Activated T-cell treated with anti-CD3 and anti-CD28 coated beads, Interleukin-2, amount 50 U/mL, for 1 hour (primary cell): ENCODE measurements around the gene ERCC2.
"Not testable (repeated sequence)": the region's sequence is repeated elsewhere in the genome, so short reads cannot be mapped to it uniquely, and the experiment has no call there.

Experiments
- DNase-seq: peaks from one replicate; pipeline ENCODE4 v3.0.0-alpha.2; 2020

The ERCC2 gene

GRCh38 chr19:45370410-45371204 is at the start of gene ERCC2:
TSS of gene ERCC2 (minus strand) at chr19:45370573. CDS start at chr19:45370540, 33 bp downstream.
- DNase-seq: peak; percentile 100

GRCh38 chr19:45419895-45420294 is 49.5 kb upstream of the ERCC2 start:
- DNase-seq: no peak

DNA sequence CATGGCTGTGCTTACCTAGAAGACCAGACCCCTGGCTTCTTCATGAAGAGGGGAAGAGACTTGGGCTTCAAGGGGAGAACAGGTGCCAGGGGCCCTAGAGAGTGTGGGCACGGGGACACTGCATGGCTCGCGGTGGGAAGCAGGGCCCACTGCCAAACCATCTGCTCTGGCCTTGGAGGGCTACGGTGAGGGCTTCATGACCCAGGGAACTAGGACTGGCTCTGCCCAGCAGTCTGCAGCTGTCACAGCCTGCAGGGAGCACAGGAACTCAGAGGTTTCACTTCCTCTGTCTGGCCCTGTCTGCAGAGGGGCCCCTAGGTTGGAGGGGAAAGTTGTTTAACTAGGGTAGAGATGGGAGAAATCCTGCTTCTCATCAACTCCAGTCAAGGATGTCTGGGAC is 49.0 kb upstream of the ERCC2 start:
- DNase-seq: no peak

DNA sequence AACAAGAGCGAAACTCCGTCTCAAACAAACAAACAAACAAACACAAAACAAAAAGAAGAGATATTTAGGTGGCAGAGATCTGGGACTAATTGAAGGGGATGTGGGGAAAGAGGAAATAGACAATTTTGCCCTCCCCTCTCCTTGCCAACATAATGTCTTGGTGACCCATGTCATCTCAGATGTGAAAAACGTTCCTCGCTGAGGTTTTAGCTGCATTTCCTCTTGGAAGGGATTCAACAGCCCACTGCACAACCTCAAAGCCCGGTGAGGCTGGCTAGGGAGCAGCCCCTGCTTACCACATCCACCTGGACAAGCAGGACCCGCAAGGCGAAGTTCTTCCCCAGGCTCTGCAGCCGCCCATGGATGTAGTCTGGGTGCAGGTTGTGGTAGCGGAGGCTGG is 48.4 kb upstream of the ERCC2 start:
- DNase-seq: no peak

DNA sequence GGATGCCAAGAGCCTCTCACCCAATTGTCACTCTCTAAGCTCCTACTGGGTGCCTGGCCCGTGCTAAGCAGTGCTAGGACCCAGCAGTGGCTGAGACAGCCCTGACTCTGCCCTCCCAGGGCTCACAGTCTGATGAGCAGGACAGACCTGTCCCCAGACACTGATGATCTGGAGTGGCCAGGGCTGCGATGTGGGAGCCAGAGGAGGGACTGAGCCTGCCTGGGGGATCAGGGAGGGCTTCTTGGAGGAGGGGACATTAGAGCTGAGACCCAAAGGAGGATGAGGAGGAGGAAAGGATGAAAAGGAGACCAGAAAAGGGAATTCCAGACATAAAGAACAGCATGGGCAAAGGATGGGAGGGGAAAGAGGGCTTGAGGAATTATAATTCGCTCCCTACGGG is 46.8 kb upstream of the ERCC2 start:
- no peak for DNase-seq

DNA sequence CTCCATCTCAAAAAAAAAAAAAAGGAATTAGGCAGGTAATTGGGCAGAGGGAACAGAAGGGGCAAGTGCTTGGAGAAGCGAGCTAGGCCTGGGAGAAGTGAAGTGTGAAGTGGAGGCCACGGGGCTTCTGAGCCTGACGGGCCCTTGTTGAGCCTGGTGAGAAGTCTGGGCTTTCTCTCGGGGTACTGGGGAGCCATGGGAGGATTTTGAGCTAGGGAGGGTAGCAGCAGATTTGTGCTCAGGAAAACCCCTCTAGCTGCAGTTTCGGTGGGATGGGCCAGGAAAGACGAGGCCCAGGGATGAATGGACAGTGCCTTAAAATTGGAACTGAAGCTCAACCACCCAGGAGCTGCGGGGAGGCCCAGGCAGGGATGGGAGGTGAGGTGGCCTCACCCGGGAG is 44.1 kb upstream of the ERCC2 start:
- no peak for DNase-seq

DNA sequence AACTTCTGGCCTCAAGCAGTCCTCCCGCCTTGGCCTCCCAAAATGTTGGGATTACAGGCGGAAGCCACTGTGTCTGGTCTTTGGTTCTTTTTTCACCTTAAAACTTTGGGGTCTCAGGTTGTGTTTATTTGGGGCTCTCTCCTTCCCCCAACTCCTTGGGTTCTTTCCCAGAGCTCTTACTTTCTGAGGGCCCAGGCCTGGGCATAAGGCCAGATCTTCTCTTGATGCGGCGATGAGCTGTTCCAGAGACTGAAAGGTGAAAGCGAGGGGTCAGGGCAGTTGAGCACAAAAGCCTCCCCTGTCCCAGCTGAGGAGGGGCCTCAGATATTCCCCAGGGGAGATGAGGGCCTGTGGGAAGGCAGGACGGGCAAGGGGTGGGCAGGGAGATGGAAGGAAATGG is 43.1 kb upstream of the ERCC2 start:
- DNase-seq: no peak

GRCh38 chr19:45410330-45410729 is 40.0 kb upstream of the ERCC2 start:
- DNase-seq: not testable (repeated sequence)

DNA sequence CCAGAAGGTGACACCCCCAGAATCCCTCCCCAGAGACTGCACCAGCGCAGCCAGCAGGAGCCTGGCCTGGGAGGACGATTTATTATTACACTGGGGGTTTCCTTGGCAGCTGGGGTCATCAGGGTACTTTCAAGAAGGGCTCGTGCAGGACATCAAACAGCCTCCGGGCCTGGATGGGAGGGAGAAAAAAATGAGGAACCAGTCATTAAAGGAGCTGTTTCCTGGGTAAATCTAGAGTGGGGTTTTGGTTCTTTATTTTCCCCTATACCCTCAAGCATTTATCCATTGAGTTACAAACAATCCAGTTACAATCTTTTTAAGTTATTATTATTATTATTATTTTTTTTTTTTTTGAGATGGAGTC is 39.2 kb upstream of the ERCC2 start:
- DNase-seq: no peak

- DNase-seq: no peak
These were observed 38.6 kb upstream of the ERCC2 start for GRCh38 chr19:45408830-45409556.

DNA sequence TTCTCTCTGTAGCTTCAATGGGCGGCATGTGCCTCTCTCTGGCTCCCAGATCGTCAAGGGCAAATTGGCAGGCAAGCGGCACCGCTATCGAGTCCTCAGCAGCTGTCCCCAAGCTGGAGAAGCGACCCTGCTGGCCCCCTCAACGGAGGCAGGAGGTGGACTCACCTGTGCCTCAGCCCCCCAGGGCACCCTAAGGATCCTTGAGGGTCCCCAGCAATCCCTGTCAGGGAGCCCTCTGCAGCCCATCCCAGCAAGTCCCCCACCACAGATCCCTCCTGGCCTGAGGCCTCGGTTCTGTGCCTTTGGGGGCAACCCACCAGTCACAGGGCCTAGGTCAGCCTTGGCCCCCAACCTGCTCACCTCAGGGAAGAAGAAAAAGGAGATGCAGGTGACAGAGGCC is 37.7 kb upstream of the ERCC2 start:
- DNase-seq: no peak

- DNase-seq: not testable (repeated sequence)
These were observed 37.2 kb upstream of the ERCC2 start for GRCh38 chr19:45407585-45407984.

DNA sequence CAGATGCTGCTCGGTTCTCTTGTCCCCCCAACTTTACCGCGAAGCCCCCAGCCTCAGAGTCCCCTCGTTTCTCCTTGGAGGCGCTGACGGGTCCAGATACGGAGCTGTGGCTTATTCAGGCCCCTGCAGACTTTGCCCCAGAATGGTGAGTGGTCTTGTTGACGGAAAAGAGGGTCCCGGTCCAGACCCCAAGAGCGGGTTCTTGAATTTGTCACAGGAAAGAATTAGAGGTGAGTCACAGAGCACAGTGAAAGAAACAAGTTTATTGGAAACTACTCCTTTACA is 36.7 kb upstream of the ERCC2 start:
- DNase-seq: no peak

- peak; percentile 80 for DNase-seq
These were observed 36.1 kb upstream of the ERCC2 start, which contains the start of gene POLR1G for GRCh38 chr19:45406226-45407090. TSS of gene POLR1G (plus strand) at chr19:45406644. CDS start at chr19:45406697, 53 bp downstream.

DNA sequence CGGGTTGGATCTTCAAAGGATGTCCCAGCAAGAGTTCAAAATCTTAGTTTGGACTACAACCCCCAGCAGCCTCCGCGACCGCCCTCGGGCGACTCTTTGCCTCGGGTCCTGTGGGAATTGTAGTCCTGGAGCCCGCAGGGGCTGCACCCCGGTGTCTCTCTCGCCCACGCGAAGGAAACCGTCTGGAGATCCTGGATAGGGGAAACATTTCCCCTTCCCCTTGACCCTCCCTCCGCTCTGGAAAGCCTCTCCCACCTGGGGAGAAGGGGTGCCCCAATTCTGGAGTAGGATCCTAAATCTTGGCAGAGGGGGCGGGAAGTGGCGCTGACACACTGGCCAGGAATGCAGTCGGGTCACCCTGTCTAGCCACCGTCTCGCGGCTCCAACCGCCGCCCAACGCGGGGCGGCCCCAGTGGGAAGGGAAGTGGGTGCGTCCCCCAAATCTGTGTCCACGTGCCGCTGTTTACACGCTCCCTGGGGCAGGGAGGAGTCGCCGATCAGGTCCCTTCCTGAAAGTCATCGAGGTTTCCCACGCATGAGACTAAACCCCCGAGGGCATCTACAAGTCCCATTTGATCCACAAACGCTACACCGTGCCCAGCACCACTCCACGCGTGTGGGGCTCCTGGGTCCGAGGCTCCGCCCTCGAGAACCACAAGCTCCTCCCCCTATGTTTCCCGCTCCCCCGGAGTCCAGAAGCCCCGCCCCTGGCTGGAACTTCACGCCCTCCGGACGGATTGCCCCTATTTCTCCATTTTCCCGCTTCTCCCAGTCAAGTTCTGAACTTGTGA is 35.3 kb upstream of the ERCC2 start:
- DNase-seq: peak; percentile 82

- peak; percentile 54 for DNase-seq
These were observed 34.4 kb upstream of the ERCC2 start, which contains the start of gene PPP1R13L for GRCh38 chr19:45404557-45405434. TSS of gene PPP1R13L (minus strand) at chr19:45405069. CDS start at chr19:45398318, 6,751 bp downstream.

- DNase-seq: peak; percentile 70
These were observed 33.6 kb upstream of the ERCC2 start for GRCh38 chr19:45403781-45404556.

DNA sequence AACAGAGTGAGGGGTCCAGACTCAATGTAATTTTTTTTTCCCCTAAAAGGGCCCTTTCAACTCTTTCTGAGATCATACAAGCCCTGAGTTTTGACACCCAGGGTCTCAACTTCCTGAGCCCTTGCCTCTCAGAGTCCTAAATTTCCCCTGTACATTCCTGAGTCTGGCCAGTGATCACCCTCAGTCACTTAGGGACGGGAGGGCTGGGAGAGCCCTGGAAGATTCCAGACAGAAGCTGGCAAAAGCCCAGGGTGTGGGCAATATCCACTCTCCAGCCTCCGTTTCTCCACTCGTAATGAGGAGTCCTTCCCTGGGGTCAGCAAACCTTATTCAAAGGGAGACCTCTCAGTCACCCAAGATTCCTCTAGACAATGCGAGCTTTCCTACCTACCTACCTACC is 32.9 kb upstream of the ERCC2 start:
- DNase-seq: no peak

DNA sequence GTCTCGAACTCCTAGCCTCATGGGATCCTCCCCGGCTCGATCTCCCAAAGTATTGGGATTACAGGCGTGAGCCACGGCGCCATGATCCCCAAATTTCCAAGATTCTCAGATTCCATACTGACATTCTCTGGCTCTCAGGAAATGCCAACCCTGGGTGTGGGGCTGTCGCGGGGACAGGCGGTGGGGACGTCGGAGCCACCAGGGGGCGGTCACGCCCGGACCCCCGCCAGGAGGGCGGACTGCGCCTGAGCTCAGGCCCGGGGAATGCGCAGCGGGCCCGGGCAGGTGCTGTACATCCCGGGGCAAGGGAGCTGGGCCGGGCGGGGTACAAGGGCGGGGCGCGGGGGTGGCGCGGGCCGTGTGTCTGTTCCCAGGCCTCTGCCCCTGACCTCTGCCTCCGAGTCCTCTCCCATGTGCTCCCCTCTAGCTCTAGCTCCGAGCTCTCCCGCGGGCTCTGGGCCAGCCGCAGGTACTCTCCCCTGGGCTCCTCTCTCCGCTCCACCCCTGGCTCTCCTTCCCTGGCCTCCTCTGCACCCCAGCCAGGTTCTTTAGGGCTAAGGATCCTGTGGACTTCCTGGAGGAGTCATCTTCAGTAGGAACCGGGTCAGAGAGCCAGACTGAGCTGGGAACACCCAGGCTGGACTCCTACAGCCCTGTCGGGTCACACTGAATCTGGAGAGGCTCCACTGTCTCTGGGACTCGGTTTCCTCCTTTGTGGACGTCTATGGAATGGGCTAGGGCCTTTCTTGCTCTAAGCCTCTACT is 32.1 kb upstream of the ERCC2 start:
- DNase-seq: peak; percentile 54

GRCh38 chr19:45401815-45402214 is 31.4 kb upstream of the ERCC2 start:
- no peak for DNase-seq
